NOMO-1 treated with dmso at 0.1 percent for 144 hours (cell line): ENCODE data around the gene BIRC3.
"Not testable (repeated sequence)": the region's sequence is repeated elsewhere in the genome, so short reads cannot be mapped to it uniquely, and the experiment has no call there.

Experiments
- DNase-seq: peaks from one replicate; lab custom pipeline; 2025; ENCODE audit not compliant: unreplicated experiment; lab: John Stamatoyannopoulos, UW

The BIRC3 gene

DNA sequence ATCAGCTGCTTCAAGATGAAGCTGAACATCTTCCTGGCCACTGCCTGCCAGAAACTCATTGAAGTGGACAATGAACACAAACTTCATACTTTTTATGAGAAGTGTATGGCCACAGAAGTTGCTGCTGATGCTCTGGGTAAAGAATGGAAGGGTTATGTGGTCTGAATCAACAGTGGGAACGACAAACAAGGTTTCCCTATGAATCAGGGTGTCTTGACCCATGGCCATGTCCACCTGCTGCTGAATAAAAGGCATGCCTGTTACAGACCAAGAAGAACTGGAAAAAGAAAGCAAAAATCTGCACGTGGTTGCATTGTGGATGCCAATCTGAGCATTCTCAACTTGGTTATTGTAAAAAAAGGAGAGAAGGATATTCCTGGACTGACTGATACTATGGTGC lies 22.2 kb upstream of the BIRC3 start:
- no peak for DNase-seq

DNA sequence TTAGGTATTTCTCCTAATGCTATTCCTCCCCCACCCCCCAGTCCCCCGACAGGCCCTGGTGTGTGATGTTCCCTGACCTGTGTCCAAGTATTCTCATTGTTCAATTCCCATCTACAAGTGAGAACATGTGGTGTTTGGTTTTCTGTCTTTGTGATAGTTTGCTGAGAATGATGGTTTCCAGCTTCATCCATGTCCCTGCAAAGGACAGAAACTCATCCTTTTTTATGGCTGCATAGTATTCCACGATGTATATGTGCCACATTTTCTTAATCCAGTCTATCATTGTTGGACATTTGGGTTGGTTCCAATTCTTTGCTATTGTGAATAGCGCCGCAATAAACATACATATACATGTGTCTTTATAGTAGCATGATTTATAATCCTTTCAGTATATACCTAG lies 20.5 kb upstream of the BIRC3 start:
- DNase-seq = not testable (repeated sequence)

DNA sequence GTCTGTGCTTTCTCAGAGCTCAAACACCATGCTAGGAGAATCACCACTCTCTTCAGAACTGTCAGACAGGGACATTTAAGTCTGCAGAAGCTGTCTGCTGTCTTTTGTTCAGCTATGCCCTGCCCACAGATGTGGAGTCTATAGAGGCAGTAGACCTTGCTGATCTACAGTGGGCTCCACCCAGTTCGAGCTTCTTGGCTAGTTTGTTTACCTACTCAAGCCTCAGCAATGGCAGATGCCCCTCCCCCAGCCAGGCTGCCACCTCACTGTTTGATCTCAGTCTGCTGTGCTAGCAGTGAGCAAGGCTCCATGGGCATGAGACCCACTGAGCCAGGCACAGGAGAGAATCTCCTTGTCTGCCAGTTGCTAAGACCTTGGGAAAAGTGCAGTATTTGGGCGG lies 16.4 kb upstream of the BIRC3 start:
- DNase-seq = not testable (repeated sequence)

DNA sequence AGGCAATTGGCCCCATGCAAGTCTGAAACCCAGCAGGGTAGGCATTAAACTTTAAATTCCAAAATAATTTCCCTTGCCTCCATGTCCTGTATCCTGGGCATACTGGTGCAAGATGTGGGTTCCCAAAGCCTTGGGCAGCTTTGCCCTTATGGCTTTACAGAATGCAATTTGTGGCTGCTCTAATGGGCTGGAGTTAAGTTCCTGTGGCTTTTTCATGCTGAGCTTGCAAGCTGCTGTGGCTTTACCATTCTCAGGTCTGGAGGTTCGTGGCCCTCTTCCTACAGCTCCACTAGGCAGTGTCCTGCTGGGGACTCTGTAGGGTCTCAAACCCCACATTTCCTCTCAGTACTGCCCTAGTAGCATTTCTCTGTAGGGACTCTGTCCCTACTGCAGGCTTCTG lies 15.0 kb upstream of the BIRC3 start:
- no peak for DNase-seq

DNA sequence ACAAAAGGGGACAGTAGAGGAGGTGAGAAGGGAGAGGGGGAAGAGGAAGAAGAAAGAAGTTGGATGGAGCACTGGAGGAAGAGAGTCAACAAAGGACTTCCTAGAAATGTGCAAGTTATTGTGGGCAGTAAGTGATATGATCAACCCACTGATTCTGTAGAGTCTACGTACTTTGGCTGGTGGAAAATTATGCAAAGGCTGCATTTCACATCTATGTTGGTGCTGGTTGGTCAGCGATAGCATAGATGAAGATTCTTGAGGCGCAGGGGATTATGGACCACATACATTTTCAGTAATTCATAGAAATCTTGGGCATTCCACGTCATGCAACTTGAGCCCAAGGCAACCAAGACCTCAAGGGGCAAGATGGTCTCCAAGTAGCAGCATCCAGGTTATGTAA lies 12.6 kb upstream of the BIRC3 start:
- no peak for DNase-seq

DNA sequence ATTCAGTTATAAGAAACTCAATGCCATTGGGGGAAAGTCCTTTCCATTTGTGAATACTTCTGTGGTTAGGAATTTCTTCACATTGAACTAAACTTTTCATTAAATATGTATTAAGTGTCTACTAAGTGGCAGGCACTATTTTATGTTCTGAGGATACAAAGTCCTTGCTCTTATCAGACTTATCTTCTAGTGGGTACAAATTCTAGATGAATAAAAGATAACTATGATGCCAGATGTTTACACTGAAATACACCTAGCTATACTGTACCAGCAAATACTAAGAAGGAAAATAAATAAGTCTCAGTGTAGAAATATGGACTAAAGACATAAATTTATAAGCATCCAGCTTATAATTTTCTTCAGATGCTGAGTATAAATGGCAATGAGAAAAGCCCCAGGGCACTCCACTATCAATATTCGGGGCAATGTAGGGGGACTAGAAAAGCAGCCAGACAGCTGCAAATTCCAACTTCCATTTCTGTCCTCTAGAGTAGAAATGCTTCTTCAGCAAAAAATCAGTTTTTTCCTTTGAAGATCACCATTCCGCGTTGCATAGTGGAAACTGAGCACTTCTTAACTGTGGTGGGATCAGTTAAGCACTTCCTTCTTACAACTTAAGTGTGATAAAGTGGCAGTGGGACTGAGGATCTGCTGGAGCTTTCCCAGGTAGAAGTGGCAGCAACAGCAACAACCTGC lies 11.8 kb upstream of the BIRC3 start:
- DNase-seq = no peak

DNA sequence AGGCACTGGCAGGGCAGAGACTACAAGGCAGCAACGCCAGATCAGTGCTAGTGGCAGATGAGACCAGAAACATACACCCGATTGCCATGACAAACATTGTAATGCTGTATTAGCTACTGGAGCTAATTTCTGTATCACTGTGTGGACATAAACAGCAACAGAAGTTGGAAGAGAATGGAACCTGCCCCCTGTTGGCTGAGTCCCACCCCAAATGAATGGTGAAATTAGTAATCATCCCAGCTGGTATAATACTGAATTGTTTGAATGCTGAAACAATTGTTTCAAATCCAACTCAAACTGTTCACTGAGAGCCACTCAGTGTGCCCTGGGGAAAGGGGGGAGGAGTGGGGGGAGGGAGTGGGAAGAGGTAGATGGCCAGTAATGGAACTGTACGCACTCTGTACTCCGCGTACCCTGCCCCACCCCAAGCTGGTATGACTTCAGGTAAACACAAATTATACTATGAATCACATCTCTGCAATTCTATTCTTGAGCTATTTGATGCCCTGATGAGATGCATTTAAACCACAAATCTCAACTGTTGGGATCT lies 11.2 kb upstream of the BIRC3 start:
- DNase-seq = no peak

DNA sequence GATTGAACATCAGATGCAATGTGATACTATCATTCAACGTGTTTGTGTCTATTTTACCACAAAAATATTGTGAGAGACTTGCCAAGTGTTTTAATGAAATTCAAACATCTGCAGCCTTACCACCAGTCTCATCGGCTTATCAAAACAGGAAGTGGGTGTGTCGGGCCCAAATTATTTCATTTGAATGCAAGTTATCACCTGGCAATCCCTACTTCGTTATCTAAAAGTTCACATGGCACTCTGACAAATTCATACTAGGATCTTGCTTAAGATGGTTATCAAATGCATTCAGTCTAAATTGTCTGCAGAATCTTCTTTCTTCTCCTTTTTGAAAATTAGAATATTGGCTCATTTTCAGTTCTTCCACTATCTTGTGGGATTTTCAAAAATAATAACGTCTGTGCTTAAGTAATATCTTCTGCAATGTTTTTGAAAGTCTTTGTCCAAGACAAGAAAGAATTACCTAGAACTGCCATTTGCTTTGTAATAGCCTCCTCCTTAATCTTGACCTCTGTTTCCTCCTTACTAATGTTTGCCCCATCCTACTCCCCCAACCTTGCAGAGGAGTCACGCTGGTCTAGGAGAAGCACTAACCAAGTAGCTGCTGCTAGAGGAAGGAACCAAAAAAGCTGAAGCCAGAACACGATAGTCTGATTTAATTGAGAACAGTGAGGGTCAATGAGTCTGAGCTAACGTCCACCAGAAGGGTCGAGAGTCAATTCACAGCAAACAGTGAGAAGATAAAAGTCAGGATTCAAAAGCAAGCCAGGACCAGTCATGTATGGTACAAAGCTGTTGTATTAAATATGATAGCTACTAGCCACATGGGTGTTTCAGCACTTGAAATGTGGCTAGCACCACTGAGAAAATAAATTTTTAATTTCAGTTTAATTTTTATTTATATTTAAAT lies 10.2 kb upstream of the BIRC3 start:
- DNase-seq = peak; percentile 16

DNA sequence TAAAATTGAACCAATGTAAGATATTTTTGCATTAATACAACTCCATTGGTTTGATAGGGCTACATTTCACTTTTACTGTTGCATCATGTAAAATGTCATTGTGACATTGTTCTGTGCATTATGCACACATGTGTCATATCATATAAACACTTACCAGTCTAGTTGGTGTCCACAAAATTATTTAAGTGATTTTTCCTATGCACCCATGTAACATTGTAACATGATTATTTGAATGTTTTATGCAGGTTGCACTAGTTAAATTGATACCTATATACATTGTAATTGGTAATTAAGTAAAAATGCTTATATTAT lies 9.6 kb upstream of the BIRC3 start:
- DNase-seq = no peak

DNA sequence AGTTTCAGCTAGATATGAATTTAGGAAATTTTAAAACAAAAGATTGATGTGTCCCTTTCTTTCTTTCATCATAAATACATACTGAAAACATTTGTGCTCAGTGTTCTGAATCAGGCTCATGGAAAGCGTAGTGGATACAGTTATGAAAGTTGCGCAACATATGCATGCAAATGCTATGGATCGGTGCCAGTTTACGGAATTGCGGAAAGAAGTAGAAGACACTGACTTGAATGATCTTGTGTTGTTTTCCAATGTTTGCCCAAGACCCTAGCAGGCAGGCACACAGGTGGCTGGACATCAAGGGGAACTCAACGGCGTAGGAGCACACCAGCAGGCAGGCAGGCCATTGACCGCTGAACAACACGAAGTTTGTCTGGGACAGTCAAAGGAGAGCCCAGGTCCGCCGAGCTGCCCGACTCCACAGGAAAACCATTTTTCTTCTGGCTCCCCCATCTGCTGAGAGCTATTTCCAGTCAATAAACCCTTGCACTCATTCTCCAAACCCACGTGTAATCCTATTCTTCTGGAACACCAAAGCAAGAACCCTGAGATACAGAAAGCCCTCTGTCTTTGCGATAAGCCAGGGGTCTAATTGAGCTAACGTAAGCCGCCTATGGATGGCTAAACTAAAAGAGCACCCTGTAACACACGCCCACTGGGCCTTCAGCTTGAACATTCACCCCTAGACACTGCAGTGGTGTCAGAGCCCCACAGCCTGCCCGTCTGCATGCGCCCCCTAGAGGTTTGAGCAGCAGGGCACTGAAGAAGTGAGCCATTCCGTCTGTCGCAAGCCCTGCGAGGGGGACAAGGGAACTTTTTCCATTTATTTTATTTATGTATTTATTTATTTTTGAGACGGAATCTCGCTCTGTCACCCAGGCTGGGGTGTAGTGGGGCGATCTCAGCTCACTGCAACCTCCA lies 7.4 kb upstream of the BIRC3 start:
- no peak for DNase-seq

DNA sequence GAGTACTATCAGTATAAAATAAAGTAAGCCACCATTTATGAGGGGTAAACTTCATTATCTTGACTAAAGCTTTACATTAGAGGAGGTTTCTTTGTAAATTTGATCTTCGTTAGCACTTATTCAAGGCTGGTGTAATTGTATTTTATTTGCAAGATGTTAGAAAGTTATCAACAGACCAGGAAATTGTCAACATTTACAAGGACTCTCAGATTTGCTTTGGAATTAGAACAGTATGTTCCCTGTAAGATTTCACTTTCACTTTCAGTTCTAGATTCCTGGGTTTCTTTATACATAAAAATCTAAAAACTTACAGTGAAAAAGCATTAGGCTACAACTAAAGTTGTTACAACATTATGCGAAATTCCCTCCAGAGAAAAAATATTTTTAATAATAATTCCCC lies 4.6 kb upstream of the BIRC3 start:
- no peak for DNase-seq

DNA sequence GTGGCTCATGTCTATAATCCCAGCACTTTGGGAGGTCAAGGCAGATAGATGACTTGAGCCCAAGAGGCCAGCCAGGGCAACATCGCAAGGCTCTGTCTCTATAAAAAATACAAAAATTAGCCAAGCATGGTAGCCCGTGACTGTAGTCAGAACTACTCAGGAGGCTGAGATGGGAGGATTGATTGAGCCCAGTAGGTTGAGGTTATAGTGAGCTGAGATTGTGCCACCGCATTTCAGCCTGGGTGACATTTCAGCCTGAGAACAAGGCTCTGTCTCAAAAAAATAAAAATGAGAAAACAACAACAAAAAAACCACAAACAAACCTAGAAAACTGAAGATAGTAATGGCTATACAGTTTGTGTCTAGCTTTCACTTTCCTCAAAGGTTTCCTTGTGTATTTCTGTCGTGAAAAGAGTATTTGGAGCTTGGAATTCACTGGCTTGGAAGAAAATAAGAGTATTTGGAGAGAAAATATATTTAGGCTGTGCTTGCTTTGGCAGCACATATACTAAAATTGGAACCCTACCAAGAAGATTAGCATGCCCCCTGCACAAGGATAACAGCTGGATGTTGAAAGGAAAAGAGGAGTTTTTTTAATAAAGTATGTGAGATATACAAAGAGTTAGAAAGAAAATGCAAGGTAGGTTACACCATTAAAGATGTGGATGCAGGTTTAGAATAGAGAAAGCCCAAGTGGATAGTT lies 3.9 kb upstream of the BIRC3 start:
- DNase-seq = no peak

DNA sequence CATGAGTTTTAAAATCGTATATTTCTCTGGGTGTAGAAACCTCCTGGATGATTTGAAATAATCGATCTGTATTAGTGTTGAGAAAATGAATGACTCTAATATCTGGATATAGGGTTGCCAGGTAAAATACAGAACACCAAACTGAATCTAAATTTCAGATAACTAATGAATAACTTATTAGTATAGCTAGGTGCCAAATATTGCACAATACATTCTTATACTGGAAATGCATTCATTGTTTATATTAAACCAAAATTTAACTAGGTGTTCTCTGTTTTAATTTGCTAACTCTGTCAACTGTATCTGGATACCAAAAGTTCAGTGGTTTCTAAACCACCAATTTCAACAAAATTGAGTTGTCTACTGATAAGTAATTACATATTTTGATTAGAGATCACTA lies 2.5 kb upstream of the BIRC3 start:
- DNase-seq = no peak

DNA sequence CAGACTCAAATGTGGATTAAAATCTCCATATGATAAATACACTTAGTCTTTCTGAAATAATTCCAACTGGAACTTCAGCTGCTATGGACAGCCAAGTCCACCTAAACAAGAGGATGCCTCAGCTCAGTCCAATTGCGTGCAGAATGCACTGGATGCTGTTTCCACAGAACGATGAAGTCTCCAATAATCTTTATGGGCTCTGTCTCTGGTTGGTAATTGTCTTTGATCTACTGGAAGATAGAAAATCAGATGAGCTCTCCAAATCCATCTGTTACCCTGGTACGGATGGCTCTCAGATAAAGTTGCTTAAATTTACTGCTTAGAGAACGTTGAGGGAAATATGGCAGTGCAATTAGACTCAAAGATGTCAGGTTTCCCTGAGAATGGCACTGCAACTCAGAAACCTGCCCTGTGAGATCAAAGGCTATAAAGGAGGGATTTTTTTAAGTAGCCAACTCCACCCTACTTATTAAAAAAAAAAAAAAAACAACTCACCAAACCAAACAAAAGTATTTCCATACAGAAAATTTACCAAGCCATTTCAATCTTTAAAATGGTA lies 859 bp upstream of the BIRC3 start:
- no peak for DNase-seq

DNA sequence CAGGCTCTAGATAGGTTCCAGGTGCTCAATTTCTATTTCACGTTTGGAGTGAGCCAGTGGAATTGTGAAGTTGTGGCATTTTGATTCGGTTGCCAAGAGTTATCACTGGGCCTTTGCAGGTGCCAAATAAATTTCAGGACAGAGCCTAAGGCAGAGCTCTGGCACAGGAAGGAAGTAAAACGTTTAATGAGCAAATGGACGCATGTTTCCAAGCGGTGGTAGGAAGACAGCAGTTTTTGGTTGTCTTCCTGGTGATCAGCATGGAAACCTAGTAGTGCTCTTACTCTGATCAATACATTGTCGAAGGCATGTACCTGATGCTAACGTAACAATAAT lies 452 bp downstream of the BIRC3 start:
- DNase-seq = peak; percentile 20

DNA sequence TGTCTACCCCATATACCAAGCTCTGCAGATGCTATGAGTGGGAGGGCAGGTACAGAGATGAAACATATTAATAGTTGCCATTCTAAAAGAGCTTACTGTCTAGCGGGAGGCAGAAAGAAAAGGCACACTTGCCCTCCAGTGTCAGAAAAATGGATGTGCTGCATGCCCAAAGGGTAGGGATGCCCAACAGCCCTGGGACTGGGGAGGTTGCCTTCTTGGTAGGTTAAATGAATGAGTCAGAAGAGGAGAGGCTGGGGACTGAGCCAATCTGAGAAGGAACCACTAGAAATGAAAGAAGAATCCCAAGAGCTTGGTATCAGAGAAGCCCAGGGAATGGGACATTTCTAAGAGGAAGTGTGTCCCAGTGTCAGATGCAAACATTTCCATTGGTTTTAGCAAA lies 1.2 kb downstream of the BIRC3 start:
- no peak for DNase-seq

DNA sequence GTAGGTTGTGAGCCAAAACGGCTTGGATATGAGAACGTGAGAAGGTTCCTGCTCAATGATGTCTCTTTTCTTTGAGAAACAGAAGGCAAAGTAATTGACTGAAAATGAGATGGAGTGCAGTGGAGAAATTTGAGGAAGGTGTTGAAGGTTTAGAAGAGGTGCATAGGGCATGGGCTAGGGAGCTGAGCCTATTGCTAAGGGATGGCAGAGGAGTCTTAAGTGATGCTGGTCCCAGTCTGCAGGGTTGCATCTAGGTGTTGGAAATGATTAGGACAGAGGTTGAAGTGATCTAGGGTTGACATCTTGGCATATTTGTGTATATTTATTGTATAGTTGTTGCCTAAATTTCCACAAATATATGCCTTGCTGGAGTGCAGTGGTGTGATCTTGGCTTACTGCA lies 2.3 kb downstream of the BIRC3 start:
- DNase-seq = no peak

DNA sequence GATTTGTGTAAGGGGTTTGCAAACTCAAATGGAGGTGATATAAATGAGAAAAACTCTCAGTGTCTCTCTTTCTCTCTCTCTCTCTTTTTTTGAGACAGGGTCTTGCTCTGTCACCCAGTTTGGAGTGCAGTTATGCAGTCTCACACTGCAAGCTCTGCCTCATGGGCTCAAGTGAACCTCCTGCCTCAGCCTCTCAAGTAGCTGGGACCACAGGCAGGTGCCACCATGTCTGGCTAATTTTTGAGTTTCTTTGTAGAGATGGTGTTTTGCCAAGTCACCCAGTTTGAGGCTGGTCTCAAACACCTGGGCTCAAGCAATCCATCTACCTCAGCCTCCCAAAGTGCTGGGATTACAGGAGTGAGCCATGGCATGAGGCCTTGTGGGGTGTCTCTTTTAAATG lies 2.9 kb downstream of the BIRC3 start:
- no peak for DNase-seq

DNA sequence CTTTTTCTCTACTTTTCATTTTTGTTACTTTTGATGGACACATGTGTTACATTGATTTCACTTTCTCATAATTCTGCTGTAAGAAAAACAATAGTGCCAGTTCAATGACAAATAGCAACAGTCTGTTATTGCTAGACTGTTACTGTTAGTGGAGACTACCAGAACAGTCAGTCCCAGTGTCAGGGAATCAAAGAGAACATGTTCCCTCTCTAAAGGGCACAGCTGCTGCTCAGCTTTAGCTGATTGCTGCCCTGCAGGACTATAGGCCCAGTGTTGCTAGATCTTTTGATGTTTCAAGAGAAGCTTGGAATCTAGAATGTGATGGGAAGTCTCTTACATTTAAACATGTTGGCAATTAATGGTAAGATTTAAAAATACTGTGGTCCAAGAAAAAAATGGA lies 3.4 kb downstream of the BIRC3 start:
- DNase-seq = no peak

DNA sequence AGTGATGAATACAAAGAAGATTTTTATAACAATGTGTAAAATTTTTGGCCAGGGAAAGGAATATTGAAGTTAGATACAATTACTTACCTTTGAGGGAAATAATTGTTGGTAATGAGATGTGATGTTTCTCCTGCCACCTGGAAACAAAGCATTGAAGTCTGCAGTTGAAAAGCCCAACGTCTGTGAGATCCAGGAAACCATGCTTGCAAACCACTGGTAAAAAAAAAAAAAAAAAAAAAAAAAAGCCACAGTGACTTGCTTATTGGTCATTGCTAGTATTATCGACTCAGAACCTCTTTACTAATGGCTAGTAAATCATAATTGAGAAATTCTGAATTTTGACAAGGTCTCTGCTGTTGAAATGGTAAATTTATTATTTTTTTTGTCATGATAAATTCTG lies 5.3 kb downstream of the BIRC3 start:
- DNase-seq = no peak
